ENCODE measurements around the gene GRAMD2B. TPM values are rescaled to one million over a fixed set of nuclear protein-coding genes. Genes with fewer than 3 reads are reported as not detected.

GRAMD2B gene
- total RNA-seq, 1 experiment from 2014 or later = 11.1 TPM

DNA sequence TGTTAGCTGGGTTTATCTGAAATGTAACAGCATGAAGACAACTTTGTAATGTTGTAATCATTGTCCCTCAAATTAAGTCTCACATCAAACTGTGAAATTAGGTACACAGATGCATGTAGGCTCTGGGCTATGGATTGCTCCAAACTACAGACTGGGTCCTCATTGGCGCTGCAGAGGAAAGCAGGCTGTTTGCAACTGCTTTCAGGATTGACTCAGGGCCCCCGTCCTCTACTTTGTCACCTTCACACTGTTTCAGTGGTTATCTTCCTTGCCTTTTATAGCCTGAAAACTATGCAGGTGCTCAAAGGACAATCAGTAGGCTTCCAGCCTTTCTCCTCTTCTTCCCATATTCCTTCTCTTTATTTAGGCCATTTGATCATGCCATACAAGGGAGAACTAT, 18.0 kb downstream of the GRAMD2B start:
- Mint-ChIP-seq H3K4me1 (ENCODE audit: insufficient read depth, unreplicated experiment) (peaks cover 21% of the 10 kb centered on the region), H3K27me3 (ENCODE audit: insufficient read depth, unreplicated experiment) (no peaks in the 10 kb centered on the region), H3K36me3 (ENCODE audit: insufficient read depth, unreplicated experiment) (peaks cover 7% of the 10 kb centered on the region), H3K4me3 (ENCODE audit: unreplicated experiment) (no peak overlapping the region), H3K9me3 (ENCODE audit: unreplicated experiment) (no peaks in the 10 kb centered on the region), H3K27ac (ENCODE audit: low read depth, unreplicated experiment) (no peak overlapping the region)
- TF ChIP-seq, protein P1, sequence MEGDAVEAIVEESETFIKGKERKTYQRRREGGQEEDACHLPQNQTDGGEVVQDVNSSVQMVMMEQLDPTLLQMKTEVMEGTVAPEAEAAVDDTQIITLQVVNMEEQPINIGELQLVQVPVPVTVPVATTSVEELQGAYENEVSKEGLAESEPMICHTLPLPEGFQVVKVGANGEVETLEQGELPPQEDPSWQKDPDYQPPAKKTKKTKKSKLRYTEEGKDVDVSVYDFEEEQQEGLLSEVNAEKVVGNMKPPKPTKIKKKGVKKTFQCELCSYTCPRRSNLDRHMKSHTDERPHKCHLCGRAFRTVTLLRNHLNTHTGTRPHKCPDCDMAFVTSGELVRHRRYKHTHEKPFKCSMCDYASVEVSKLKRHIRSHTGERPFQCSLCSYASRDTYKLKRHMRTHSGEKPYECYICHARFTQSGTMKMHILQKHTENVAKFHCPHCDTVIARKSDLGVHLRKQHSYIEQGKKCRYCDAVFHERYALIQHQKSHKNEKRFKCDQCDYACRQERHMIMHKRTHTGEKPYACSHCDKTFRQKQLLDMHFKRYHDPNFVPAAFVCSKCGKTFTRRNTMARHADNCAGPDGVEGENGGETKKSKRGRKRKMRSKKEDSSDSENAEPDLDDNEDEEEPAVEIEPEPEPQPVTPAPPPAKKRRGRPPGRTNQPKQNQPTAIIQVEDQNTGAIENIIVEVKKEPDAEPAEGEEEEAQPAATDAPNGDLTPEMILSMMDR (IDR thresholded peaks at IDR 0.05; ENCODE audit: unreplicated experiment) = no peak
- intact Hi-C loops (cut with micrococcal nuclease) = no loop called here
- no TSS peak for BruUV-seq (replicated peaks)
- DNase-seq (ENCODE audit: unreplicated experiment) = no peak
- ChIA-PET CTCF (no interaction called here), POLR2A (no interaction called here)

DNA sequence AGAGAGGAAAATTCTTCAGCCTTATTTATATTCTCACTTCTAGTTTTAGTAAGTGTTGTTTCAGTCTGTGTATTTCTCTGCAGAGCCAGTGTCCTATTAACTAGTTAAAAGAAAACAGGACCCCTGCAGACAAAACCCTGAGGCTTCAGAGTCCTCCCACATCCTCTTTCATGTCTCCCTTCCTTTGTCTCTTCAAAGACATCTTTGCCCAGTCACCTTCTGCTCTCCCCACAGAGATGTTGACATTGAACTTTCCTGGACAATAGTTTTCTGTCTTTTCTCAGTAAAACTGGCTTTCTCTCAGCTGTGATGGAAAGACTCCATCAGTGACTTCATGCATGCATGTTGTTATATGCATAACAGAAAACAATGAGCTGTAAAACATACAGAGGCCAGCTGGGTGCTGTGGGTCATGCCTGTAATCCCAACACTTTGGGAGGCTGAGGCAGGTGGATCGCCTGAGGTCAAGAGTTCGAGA, 20.2 kb downstream of the GRAMD2B start:
- peaks cover 7% of the 10 kb centered on the region for H3K36me3 Mint-ChIP-seq (ENCODE audit: insufficient read depth, unreplicated experiment)
- TF ChIP-seq, protein P1 (IDR thresholded peaks at IDR 0.05; ENCODE audit: unreplicated experiment) = no peak
- peaks cover 29% of the 10 kb centered on the region for H3K4me1 Mint-ChIP-seq (ENCODE audit: insufficient read depth, unreplicated experiment)
- CTCF ChIA-PET = interaction anchor here (0.7 to 1.4 kb wide), 3 partner anchors 10 to 569 kb away, joined by 3 to 4 read pairs (median 3); no protein-coding TSS in a partner anchor
- H3K9me3 Mint-ChIP-seq (ENCODE audit: unreplicated experiment) = no peaks in the 10 kb centered on the region
- peak overlapping the region; percentile 6 for H3K27ac Mint-ChIP-seq (ENCODE audit: low read depth, unreplicated experiment)
- POLR2A ChIA-PET = interaction anchor here (1.5 to 2.0 kb wide), 2 partner anchors 10 to 19 kb away, joined by 4 to 8 read pairs; no protein-coding TSS in a partner anchor
- BruUV-seq (replicated peaks) = no TSS peak
- no peaks in the 10 kb centered on the region for H3K27me3 Mint-ChIP-seq (ENCODE audit: insufficient read depth, unreplicated experiment)
- intact Hi-C loops (cut with micrococcal nuclease) = no loop called here
- no peak for DNase-seq (ENCODE audit: unreplicated experiment)
- no peak overlapping the region for H3K4me3 Mint-ChIP-seq (ENCODE audit: unreplicated experiment)

DNA sequence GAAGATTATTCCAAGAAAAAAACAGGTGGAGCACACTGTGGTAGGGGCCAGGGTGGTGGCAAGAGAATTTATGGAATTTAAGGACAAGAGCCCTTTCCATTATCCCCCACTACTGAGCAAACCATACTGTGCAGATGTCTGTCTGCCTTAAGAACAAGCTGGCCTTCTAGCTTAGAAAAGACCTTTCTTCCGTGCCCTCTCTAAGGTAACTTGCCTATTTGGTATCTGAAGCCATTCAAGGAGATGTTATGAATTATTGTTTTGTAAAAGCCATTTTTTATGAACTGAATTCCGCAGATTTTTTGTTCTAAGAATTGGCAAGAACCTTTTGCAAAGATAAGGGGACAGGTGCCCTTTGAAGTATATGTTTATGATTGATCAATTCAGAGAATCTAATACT, 20.9 kb downstream of the GRAMD2B start:
- BruUV-seq (replicated peaks) = no TSS peak
- H3K9me3 Mint-ChIP-seq (ENCODE audit: unreplicated experiment) = no peaks in the 10 kb centered on the region
- H3K27me3 Mint-ChIP-seq (ENCODE audit: insufficient read depth, unreplicated experiment) = no peaks in the 10 kb centered on the region
- peaks cover 4% of the 10 kb centered on the region for H3K36me3 Mint-ChIP-seq (ENCODE audit: insufficient read depth, unreplicated experiment)
- no peak for DNase-seq (ENCODE audit: unreplicated experiment)
- H3K27ac Mint-ChIP-seq (ENCODE audit: low read depth, unreplicated experiment) = no peak overlapping the region
- intact Hi-C loops (cut with micrococcal nuclease) = no loop called here
- no peak overlapping the region for H3K4me3 Mint-ChIP-seq (ENCODE audit: unreplicated experiment)
- peaks cover 35% of the 10 kb centered on the region for H3K4me1 Mint-ChIP-seq (ENCODE audit: insufficient read depth, unreplicated experiment)
- POLR2A ChIA-PET = interaction anchor here (1.5 to 2.7 kb wide), 3 partner anchors 11 to 27 kb away, joined by 4 to 8 read pairs (median 7); no protein-coding TSS in a partner anchor
- TF ChIP-seq, protein P1 (IDR thresholded peaks at IDR 0.05; ENCODE audit: unreplicated experiment) = no peak
- CTCF ChIA-PET = interaction anchor here (1.3 kb wide), 1 partner anchor 569 kb away, joined by 3 read pairs; no protein-coding TSS in a partner anchor

DNA sequence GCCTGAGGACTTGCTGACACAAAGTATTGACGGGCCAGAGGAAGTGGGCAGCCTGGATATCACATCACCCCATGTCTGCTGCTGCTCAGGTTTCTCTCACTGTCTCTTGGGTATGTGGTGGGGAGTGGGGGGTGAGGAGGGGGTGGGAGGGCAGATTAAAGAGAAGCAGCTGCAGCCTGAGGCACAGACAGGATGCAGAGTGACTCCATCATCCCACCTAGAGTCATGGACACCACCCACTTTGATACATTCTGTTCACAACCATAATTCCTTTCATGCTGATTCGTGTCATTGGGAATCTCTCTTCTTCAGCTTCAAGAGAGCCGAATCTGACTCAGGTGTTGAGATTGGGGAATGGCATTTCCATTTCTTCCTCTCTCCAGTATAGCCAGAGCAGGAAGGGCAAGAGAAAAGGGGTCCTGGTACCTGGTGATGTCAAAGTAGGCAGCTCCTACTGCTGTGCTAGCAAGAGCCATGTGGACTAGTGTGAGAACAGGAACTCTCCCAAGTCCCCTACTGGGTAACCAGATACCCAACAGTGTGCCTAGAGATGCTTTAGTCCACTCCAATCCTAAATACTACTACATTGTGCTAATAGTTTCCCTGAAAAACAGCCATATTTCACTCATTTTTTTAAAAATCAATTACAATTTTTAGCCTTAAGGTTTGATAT, 22.4 kb downstream of the GRAMD2B start:
- peak overlapping the region; percentile 99 for H3K27ac Mint-ChIP-seq (ENCODE audit: low read depth, unreplicated experiment)
- intact Hi-C loops (cut with micrococcal nuclease) = loop anchor here (1.0 kb wide), 3 partner anchors 15 to 91 kb away; partner anchors contain the start of gene GRAMD2B
- BruUV-seq (replicated peaks) = no TSS peak
- no peaks in the 10 kb centered on the region for H3K36me3 Mint-ChIP-seq (ENCODE audit: insufficient read depth, unreplicated experiment)
- POLR2A ChIA-PET = interaction anchor here (0.6 to 6.5 kb wide), 11 partner anchors 8 to 150 kb away, joined by 3 to 110 read pairs (median 7); partner anchors contain the start of gene GRAMD2B
- H3K9me3 Mint-ChIP-seq (ENCODE audit: unreplicated experiment) = no peaks in the 10 kb centered on the region
- TF ChIP-seq, protein P1 (IDR thresholded peaks at IDR 0.05; ENCODE audit: unreplicated experiment) = no peak
- DNase-seq (ENCODE audit: unreplicated experiment) = no peak
- no peak overlapping the region for H3K4me3 Mint-ChIP-seq (ENCODE audit: unreplicated experiment)
- peaks cover 48% of the 10 kb centered on the region for H3K4me1 Mint-ChIP-seq (ENCODE audit: insufficient read depth, unreplicated experiment)
- CTCF ChIA-PET = interaction anchor here (0.8 to 1.1 kb wide), 3 partner anchors 17 to 149 kb away, joined by 3 to 4 read pairs (median 4); partner anchors contain the start of gene ALDH7A1
- no peaks in the 10 kb centered on the region for H3K27me3 Mint-ChIP-seq (ENCODE audit: insufficient read depth, unreplicated experiment)
